GM13976 (cell line): ENCODE data around the gene SEC16B.

ENCODE experiments used
- DNase-seq: peaks from one replicate; pipeline ENCODE4 v3.0.0; 2012; ENCODE audit warnings: low spot score
- in situ Hi-C: fragments of 300-500 bp; cut with MboI; formaldehyde crosslinking; loops from one replicate; pipeline ENCODE4 v1.12.0; 2022; ENCODE audit warnings: low sequenced_read_pairs, mixed read lengths, inconsistent platforms; ENCODE audit not compliant: unreplicated experiment
- TF ChIP-seq, protein P1 (sequence below): IDR thresholded peaks from 2 replicates; pipeline ENCODE4 v1.5.1; 2012; ENCODE audit warnings: borderline replicate concordance, mild to moderate bottlenecking; ENCODE audit not compliant: insufficient read depth; ENCODE audit errors: extremely low read depth, missing control alignments, control extremely low read depth

SEC16B gene

DNA sequence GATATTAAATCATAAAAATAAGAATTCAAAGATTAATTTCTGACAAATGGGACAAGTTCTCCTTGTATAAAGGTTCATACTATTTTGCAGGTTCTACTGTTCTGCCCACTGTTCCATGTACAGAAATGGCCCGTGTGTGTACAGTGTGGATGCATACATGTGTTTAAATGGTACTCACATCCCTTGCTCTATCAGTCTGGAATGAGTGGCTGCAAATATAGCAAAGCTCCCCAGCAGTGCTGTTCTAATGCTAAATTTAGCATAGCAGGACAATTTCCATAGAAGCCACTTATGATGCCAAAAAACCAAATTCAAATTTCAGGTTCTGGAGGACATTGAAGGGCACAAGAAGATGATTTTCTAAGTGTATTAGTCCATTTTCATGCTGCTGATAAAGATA, 9.4 kb upstream of the SEC16B start:
- TF ChIP-seq, protein P1, sequence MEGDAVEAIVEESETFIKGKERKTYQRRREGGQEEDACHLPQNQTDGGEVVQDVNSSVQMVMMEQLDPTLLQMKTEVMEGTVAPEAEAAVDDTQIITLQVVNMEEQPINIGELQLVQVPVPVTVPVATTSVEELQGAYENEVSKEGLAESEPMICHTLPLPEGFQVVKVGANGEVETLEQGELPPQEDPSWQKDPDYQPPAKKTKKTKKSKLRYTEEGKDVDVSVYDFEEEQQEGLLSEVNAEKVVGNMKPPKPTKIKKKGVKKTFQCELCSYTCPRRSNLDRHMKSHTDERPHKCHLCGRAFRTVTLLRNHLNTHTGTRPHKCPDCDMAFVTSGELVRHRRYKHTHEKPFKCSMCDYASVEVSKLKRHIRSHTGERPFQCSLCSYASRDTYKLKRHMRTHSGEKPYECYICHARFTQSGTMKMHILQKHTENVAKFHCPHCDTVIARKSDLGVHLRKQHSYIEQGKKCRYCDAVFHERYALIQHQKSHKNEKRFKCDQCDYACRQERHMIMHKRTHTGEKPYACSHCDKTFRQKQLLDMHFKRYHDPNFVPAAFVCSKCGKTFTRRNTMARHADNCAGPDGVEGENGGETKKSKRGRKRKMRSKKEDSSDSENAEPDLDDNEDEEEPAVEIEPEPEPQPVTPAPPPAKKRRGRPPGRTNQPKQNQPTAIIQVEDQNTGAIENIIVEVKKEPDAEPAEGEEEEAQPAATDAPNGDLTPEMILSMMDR, result no peak
- in situ Hi-C loops, result no loop called here
- DNase-seq, result no peak

DNA sequence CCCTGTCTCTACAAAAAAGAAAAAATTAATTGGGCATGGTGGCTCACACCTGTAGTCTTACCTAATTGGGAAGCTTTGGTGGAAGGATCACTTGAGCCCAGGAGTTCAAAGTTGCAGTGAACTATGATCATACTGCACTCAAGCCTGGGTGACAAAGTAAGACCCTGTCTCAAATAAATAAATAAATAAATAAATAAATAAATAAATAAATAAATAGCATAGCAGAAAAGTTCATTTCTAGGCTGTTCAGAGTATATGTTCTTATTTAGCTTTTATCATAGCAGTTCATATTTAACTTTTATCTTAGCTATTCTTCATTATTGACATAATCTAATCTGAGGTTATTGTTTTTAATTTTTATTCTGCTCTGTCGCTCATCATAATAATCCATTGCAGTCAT, 8.7 kb upstream of the SEC16B start:
- TF ChIP-seq, protein P1, result no peak
- no peak for DNase-seq
- in situ Hi-C loops, result no loop called here

DNA sequence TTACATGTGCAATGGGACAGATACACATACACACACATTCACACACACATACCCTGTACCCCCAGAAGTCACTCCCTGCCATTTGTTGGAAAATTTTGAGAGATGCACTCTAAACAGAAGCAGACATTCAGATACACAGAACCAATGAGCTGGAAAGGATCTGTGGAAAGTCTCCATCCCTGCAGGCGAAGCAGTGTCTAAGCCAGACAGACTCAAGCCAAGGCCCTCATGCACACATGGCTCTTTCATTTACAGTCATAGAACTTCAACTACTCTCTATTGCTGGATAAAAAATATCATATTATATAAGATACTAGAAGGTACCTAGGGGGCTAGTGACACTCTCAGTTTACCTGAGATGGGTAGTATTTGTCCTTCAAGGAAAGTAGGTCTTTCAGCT, 7.3 kb upstream of the SEC16B start:
- no peak for DNase-seq
- in situ Hi-C loops, result no loop called here
- TF ChIP-seq, protein P1, result no peak

DNA sequence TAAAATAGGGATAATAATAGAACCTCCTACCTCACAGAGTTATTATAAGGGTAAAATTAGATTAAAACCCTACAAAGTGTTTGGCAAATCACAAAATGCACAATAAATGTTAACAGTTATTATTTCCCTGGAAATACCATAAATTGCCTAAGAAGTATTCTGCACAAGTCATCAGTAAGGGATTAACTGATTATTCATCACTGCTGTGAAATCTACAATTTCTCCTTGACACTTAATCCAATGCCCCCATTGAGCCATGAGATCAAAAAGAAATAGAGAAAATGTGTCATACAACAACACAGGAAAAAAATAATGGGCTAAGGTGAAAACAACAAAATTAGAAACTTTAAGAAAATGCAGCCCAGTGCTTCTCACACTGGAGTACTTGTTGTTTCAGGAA, 6.7 kb upstream of the SEC16B start:
- DNase-seq, result no peak
- in situ Hi-C loops, result no loop called here

DNA sequence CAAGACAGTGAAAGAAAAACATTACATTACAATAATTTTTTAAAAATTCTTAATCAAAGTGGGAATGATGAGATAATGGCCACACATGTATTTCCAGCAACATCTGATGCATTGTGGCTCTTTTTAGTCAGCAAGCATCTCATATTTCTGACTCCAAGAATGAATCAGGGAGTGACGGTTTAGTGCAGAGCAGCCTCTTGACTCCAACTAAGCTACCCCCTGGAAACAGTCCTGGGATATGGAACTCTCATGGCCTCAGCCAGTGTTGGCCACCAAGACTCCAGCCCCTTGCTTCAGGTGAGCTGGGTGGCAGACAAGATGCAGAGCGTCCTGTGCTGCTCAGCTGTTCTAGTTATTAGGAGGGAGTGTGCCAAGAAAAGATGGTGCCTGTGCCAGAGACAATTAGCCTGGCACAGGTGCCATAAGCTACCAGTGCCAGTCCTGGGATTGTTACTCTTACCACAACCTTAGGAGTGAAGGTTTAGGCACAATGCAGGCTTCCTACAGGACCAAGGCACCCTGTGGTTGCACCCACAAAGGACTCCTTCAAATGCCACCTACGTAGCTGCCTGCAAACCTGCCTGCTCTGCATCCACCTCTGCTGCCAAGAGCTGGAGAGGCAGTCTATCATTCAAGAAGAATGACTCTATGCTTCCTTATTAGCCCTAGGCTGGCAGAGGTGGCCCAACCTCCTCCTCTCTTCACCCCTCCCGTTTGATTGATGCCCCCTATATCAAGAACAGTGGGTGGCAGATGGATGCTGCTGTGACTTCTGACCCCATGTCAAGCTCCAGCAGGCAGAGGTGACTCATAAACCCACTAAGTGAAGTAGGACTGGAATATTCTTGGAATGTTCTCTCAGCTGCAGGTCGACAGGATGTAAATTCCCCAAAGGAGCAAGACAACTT, 6.0 kb upstream of the SEC16B start:
- no peak for DNase-seq
- in situ Hi-C loops, result no loop called here
- TF ChIP-seq, protein P1, result no peak

More for the DNA sequence above, 6.7 kb upstream of the SEC16B start:
- TF ChIP-seq, protein P1, result no peak

DNA sequence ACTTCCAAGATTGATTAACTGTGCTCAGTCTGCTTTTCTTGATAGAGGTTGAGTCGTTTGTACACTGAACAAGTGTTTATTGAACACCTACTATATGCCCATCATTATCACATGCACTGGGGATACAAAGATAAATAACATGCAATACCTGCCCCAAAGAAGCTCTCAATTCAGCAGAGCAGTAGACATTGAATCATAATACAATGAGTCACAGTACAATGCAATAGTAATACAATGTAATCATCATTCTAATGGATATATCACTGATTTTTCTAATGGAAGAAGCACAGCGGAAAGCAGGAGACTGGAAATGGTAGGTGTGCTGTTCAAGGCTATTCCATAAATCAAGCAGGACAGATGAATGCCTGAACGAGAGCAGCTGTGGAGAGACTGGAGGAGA, 3.7 kb upstream of the SEC16B start:
- in situ Hi-C loops, result no loop called here
- DNase-seq, result no peak
- TF ChIP-seq, protein P1, result no peak
